Transverse colon (tissue), 4 donors: Measurements from ENCODE around the gene BGN.

Experiments used
- EP300 ChIP-seq: sonication (generic); formaldehyde crosslinking; IDR thresholded peaks from one replicate; pipeline ENCODE4 v1.6.1; 2017; ENCODE audit warnings: antibody characterized with exemption, low read depth
- POLR2AphosphoS5 ChIP-seq, 3 donors: sonication (generic); formaldehyde crosslinking; IDR thresholded peaks; one replicate each; pipeline ENCODE4 v1.6.1; 2016; ENCODE audit warnings: antibody characterized with exemption in 3 of 3
- TF ChIP-seq, protein P1 (sequence below), 5 experiments: fragments of 200-600 bp in 3 of 5; fragments of 450-650 bp in 2 of 5; sonication (generic) in 3 of 5; IDR thresholded peaks; 1 replicate in 2 of 5; 2 replicates in 3 of 5; pipeline ENCODE4 v1.5.1; 2016 to 2017; ENCODE audit warnings: antibody characterized with exemption in 5 of 5, inconsistent platforms in 3 of 5, mild to moderate bottlenecking in 2 of 5, moderate library complexity in 1 of 5

DNA sequence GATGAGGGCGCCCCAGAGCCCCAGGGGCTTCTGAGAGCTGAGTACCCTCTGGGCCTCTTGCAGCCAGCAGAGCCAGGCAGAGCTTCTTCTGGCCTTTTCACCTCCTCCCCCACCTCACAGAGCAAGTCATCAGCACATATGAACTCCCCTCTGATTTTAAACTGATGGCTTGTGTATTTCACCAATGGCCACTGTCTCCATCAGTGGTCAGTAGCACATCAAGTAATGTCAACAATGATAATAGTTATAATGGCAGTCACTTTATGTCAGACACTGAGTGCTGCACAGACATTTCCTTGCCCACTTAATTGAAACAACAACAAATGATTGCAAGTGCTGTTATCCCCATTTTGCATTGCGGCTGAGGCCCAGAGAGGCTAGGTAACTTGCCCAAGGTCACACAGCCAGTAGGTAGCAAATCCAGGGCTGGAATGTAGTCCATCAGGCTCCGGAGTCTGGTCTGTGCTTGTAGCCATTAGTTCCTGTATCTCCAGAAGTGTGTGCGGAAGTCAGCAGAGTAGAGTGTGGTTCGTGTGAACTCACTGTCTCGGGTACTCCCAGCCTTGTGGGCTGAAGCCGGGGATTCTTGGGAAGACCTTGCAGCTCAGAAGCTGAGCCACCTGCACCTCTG, 25.6 kb downstream of the BGN start:
- TF ChIP-seq POLR2AphosphoS5 (IDR thresholded peaks at IDR 0.05) (no peak), EP300 (no peak)
- TF ChIP-seq, protein P1, sequence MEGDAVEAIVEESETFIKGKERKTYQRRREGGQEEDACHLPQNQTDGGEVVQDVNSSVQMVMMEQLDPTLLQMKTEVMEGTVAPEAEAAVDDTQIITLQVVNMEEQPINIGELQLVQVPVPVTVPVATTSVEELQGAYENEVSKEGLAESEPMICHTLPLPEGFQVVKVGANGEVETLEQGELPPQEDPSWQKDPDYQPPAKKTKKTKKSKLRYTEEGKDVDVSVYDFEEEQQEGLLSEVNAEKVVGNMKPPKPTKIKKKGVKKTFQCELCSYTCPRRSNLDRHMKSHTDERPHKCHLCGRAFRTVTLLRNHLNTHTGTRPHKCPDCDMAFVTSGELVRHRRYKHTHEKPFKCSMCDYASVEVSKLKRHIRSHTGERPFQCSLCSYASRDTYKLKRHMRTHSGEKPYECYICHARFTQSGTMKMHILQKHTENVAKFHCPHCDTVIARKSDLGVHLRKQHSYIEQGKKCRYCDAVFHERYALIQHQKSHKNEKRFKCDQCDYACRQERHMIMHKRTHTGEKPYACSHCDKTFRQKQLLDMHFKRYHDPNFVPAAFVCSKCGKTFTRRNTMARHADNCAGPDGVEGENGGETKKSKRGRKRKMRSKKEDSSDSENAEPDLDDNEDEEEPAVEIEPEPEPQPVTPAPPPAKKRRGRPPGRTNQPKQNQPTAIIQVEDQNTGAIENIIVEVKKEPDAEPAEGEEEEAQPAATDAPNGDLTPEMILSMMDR (IDR thresholded peaks at IDR 0.05): no peak
